Measurements from ENCODE around the gene HSCB.

DNA sequence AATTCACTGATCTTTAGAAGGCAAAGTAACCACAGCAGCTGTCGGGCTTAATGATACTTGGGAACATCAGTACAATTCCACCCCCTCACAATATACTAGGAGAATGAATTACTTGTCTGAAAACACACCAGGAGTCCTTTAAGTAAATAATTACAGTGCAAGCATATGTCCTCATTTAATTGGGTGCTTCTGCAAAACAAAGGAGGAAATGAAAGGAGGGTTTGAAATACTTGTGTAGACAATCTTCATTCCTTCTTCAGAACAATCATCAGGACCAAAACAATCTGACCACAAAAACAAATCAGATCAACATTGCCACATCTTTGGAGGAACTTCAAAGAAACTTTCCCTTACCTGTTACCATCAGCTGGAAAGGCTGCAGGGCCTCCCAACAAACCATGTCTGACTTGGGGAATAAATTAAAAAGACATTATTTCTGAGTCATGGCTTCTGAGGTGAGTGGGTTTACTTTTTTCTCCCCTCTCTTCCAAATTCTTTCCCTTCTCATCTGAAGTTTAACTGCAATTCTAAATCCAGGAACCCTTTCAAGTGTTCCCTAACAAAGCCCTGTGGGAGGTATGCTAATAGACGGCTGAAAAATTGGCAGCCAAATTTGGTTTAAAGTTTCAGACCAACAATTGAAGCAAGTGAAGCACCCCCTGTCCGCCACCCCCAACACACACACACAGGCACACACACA lies 18.2 kb downstream of the HSCB start:
- TF ChIP-seq, protein P1, sequence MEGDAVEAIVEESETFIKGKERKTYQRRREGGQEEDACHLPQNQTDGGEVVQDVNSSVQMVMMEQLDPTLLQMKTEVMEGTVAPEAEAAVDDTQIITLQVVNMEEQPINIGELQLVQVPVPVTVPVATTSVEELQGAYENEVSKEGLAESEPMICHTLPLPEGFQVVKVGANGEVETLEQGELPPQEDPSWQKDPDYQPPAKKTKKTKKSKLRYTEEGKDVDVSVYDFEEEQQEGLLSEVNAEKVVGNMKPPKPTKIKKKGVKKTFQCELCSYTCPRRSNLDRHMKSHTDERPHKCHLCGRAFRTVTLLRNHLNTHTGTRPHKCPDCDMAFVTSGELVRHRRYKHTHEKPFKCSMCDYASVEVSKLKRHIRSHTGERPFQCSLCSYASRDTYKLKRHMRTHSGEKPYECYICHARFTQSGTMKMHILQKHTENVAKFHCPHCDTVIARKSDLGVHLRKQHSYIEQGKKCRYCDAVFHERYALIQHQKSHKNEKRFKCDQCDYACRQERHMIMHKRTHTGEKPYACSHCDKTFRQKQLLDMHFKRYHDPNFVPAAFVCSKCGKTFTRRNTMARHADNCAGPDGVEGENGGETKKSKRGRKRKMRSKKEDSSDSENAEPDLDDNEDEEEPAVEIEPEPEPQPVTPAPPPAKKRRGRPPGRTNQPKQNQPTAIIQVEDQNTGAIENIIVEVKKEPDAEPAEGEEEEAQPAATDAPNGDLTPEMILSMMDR (IDR thresholded peaks at IDR 0.05), result no peak
- no peak for TF ChIP-seq ZFX (IDR thresholded peaks at IDR 0.05; ENCODE audit: borderline replicate concordance)
